Erythroblast (primary cell): ENCODE data around the gene ECE1.
A peak's percentile ranks its signal among the peaks of the same experiment; 100 is the strongest.
"Not testable (repeated sequence)": the region's sequence is repeated elsewhere in the genome, so short reads cannot be mapped to it uniquely, and the experiment has no call there.

ENCODE experiments used
- DNase-seq, 2 experiments: peaks; one replicate each; lab custom pipeline; 2025; lab: John Stamatoyannopoulos, UW
- GATA1 ChIP-seq: IDR thresholded peaks from 2 replicates; pipeline ENCODE4 v1.6.1; 2011; ENCODE audit warnings: low read depth, mild to moderate bottlenecking, control low read depth, low read length, moderate library complexity
- POLR2A ChIP-seq: IDR thresholded peaks from 2 replicates; pipeline ENCODE4 v1.6.1; 2011; ENCODE audit warnings: mild to moderate bottlenecking, low read length

The ECE1 gene

GRCh38 chr1:21296509-21297354, 6.5 kb upstream of the ECE1 start:
- no peak for DNase-seq
- TF ChIP-seq GATA1 (no peak), POLR2A (no peak)

GRCh38 chr1:21295545-21295944, 5.3 kb upstream of the ECE1 start:
- TF ChIP-seq GATA1 (no peak), POLR2A (no peak)
- DNase-seq: no peak

GRCh38 chr1:21295002-21295401, 4.7 kb upstream of the ECE1 start:
- TF ChIP-seq POLR2A (no peak), GATA1 (no peak)
- DNase-seq: peak in 1 of 2 experiments; percentile 65

DNA sequence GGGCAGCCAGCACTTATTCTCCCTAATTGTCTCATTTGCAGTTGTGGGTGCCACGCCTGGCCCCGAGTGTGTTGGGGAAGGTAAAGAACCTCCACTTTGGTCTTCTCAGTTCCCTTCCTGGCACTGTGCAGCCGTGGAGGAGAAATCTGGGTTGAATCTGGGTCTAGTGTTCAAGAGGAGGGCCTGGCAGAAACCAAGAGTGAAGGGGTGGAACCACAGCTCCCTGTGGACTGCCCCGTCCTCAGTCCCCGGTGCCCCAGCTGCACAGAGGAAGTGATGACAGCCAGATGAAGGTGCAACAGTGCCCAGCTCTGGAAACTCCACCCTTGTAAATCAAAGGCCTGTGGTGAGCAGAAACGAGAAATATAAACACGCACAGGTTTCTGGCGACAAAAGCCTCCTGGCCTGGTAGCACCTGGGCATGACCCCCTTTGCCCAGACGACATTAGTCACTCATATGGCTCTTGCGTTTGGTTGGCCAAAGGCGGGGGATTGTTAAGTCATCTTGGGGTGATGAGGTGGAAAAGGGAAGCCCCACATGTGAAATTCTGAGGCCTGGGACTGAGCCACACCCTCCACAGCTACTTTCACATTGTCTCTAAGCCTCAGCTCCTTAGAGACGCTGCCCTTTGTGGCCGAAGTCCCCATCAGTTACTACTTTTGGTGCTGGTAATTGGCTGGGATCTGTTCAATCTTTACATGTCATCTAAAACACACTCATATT, 4.2 kb upstream of the ECE1 start:
- TF ChIP-seq POLR2A (no peak), GATA1 (no peak)
- peak in 1 of 2 experiments; percentile 49 for DNase-seq

DNA sequence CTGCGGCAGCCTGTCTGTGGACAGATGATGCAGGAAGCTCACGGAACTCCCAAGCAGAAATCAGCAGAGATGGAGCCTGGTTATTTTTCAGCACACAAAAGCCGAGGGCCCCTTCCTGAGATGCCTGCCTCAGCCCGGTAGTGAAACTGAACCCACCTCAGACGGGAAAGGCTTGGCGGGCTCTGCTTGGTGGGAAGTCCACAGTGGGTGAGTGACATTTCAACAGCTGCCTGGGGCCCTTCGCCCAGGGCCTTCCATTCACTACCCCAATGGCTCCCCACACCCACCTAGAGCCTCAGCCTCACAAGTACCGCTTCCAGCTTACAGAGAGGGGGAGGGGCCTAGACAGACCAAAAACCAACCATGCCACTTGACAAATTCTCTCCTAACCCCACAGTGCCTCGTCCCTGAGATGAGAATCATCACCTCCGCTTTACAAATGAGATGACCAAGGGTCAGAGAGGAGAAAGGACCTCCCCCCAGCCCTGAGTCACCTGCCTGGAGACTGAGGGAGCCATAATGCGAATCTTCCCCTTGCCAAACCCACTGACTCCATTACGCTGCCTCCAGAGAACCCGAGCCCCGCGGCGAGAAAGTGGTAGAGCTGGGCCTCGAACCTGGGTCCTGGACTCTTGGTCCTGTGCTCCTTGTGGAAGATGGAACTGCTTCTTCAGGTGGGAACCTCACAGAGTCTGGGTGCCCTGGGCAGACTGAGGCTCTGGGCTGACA, 3.4 kb upstream of the ECE1 start:
- TF ChIP-seq GATA1 (no peak), POLR2A (no peak)
- DNase-seq: no peak

DNA sequence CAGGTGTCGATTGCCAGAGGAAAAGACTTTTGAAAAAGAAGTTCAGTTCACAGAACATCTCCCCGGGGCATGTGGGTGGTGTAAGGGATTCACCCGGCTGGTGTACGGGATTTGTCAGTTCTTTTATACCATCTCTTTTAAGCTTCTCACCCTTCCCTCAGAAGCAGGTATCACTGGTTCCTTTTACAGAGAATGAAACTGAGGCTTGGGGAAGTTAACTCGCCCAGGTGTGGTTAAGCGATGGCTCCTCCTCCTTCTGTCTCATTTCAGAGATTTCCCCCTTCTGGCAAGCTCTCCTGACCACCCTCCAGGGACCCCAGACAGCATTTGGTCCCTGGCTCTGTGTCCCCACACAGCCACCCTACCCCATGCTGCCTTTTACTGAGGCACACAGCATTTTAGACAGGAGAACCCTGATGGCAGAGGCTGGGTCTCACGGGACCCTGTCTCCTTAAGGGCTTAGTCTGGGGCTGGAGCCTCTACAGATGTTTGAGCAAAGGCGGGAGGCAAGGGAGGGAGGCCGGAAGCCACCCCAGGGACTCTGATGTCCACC, 2.8 kb upstream of the ECE1 start:
- no peak for TF ChIP-seq POLR2A
- TF ChIP-seq GATA1: no peak
- DNase-seq: no peak

- no peak for TF ChIP-seq GATA1
- no peak for DNase-seq
Measured at GRCh38 chr1:21292503-21292983, 2.3 kb upstream of the ECE1 start.

- TF ChIP-seq POLR2A (no peak), GATA1 (no peak)
- DNase-seq: no peak
Measured at GRCh38 chr1:21291964-21292363, 1.7 kb upstream of the ECE1 start.

- no peak for TF ChIP-seq POLR2A
- no peak for TF ChIP-seq GATA1
- no peak for DNase-seq
Measured at GRCh38 chr1:21291184-21291583, 921 bp upstream of the ECE1 start.

DNA sequence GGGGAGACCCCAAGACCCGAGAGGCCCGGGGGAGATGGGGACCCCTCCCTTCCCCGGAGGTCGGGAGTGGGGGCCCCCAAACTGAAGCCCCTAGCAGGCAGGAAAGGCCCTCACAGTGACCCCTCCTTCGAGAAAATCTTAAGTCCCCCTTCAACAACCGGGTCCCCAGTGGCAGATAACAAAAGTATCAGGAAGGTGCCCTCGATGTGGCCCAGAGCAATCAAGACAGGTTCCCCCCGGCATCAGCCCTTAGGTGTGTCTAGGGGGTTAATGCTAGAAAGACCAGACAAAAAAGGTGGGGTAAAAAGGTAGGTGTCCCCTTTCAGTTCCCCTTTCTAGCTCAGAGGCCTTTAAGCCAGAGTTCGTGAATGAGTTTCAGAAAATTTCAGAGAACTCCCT, 282 bp upstream of the ECE1 start:
- no peak for DNase-seq
- TF ChIP-seq POLR2A: no peak
- no peak for TF ChIP-seq GATA1

DNA sequence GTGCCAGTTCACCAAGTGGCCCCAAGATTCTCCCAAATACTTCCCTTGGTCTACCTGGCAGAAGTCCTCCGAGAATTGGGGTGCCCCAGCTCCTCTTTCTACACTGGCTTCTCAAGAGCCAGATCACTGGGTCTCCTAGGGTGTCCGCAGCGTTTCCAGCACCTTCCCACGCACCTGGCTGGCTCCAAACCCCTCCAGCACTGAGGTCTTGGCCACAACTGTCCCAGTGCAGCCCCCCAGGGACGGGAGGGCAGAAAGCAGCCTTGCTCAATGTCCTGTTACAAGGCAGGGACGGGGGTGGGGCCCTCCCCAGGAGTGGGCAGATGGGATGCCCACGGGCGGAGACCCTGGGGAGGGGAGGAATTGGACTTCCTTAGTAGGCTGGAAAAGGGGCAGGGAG, 1.1 kb downstream of the ECE1 start:
- no peak for DNase-seq
- TF ChIP-seq GATA1: no peak
- TF ChIP-seq POLR2A: no peak

GRCh38 chr1:21287905-21288514, 2.3 kb downstream of the ECE1 start:
- TF ChIP-seq GATA1: no peak
- no peak for TF ChIP-seq POLR2A
- DNase-seq: no peak

DNA sequence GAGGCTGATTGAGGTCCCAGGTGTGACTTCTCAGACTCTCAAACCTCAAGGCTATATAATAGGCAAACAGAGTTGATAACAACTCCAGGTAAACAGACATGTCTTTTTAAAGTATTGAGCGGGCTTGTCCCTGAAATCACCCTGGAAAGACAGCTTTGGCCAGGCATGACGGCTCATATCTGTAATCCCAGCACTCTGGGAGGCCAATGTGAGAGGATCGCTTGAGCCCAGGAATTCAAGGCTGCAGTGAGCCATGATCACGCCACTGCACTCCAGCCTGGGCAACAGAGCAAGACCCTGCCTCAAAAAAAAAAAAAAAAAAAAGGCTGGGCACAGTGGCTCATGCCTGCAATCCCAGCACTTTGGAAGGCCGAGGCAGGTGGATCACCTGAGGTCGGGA, 4.9 kb downstream of the ECE1 start:
- not testable (repeated sequence) for DNase-seq
